HG02763 (cell line): ENCODE data around the gene PLEKHM1.
"Not testable (repeated sequence)": the region's sequence is repeated elsewhere in the genome, so short reads cannot be mapped to it uniquely, and the experiment has no call there.

Experiments used
- ATAC-seq: cut with Tn5 transposase; IDR thresholded peaks from one replicate; pipeline ENCODE4 v1.9.1; 2021; ENCODE audit warnings: mild to moderate bottlenecking, moderate library complexity; ENCODE audit not compliant: unreplicated experiment

PLEKHM1 gene

DNA sequence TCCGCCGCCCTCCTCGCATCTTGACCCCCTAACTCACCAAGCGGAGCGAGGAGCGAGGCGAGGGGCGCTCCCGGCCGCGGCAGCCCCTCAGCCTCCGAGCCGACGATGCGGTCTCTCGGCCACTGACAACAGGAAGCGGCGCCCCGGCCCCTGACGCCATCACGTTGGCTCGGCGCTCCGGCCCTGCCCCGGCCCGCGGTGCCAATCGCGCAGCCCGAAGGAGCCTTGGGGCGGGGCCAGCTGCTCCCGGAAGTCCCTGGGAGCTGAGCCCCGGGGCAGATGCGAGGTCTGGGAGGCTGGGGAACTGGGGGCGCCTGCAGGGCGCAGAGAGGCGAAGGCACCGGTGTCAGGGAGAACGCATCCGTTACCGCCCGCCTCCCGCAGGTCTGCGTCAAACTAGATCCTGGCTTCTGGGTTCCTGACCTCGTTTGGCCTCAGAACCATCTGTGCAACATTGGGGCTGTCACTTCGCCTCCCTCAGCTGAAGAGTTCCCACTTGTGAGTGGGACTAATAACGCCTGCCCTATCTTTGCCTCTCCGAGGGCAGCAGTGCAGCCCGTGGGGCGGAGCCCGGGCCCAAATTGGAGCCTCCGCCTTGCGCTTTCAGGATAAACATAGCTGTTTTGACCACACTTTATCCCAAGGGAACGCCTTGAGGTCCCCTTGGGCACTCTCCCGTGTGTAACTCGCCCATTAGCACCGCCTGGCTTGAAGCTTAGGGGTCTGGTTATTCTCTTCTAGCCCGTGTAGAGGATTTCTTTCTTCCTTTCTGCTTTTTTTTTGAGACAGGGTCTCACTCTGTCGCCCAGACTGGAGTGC is at the start of gene PLEKHM1:
PLEKHM1 (minus strand) TSS at position 107 of the 819 bp plus-strand sequence. CDS start 8,237 bp downstream, outside the sequence.
- ATAC-seq, result peak; percentile 94

DNA sequence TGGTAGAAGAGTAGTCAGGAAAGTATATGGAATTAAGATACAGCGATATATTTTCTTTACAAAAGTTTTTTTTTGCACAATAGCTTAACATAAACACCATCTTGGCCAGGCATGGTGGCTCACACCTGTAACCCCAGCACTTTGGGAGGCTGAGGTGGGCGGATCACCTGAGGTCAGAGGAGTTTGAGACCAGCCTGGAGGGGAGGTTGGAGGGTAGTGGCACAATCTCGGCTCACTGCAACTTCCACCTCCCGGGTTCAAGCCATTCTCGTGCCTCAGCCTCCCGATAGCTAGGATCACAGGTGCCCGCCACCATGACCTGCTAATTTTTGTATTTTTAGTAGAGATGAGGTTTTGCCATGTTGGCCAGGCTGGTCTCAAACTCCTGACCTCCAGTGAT is 47.6 kb upstream of the PLEKHM1 start:
- not testable (repeated sequence) for ATAC-seq

DNA sequence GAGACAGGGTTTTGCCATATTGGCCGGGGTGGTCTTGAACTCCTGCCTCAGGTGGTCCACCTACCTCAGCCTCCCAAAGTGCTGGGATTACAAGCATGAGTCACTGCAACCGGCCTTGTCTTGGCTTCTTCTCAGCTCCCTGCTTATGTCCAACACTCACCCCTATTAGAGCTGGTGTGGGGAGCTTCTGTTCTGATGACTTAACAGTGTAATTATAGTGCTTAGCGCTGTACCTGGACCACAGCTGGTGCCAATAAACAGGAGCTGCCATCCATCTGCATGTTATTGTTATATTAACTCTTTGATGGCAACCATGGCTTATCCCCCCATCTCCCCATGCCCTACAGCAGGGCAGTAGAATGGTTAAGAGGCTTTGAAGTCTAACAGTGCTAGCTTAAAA is 15.6 kb upstream of the PLEKHM1 start:
- ATAC-seq, result not testable (repeated sequence)

DNA sequence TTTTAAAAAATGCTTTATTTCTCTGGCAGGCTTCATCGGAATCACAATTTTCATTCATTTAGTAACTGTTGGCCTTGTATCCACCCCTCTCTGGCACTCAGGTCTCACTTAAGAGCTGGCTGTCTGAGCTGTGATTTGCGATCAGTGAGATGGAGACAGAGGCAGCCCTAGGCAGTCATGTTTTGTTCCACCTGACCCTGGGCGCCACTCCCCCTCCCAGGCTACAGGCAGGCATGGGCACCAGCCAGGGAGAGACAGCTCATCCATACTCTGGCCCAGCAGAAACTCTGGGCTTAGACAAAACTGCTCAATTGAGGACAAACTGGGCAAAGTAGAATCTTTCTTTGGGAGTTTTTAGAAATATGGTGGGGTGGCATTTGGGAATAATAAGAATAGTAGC is 14.7 kb upstream of the PLEKHM1 start:
- not testable (repeated sequence) for ATAC-seq

DNA sequence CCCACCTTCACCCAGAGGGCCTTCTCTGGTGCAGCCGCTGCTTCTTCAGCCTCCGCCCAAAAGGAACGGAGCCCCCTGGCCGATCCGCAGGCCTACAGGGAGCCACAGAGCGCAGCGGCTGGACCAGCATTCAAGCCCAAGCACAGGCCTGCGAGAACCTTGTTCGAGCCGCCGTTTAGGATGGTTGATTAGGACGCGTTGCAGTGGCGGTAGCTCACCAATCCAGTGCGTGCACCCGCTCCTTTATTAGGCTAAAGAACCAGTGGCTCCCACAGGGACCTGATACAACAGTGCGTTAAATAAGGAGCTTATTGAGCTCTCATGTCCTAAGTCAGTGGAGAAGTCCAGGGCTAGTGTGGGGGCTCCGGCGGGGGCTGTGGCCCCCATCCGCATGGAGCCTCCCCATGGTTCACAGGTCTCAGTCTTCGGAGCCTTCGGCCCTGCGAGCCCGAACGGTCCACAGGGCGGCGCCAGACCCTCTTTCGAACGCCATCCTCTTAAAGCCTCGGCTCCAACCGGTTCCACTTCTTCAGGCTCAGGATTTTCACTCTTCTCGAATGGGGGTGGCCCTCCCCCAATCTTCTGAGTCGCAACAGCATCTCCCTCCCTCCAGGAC is 10.7 kb upstream of the PLEKHM1 start:
- ATAC-seq, result not testable (repeated sequence)

DNA sequence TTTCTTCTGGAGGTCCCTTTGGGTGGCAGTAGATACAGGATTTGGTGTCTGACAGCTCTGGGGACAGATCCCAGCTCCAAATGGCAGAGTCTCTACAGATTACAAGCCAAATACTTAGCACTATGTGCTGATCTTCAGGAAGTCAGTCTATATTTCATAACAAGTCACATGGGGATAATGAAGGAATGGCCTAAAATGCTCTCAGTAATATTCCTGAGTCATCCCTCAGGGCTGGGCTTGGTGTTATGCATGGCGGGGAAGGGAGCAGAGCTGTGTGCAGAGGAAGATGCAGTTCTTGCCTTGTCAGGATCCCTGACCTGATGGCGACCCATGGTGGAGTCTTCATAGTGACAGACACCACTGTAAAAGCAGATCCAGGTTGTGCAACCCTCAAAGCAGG is 10.0 kb upstream of the PLEKHM1 start:
- ATAC-seq, result not testable (repeated sequence)

DNA sequence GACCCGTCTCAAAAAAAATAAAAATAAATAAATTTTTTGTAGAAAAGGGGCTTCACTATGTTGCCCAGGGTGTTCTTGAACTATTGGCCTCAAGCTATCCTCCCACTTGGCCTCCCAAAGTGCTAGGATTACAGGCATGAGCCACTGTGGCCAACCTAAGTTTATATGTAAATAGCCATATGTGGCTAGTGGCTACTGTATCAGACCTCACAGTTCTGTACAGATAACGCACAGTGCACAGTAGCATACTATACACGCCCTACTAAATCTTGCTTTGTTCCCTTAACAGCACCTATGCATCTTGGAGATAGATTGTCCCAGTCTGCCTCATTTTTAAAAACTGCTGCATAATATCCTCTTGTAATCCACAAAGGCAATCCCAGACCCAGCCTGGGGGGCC is 8.7 kb upstream of the PLEKHM1 start:
- ATAC-seq, result not testable (repeated sequence)

DNA sequence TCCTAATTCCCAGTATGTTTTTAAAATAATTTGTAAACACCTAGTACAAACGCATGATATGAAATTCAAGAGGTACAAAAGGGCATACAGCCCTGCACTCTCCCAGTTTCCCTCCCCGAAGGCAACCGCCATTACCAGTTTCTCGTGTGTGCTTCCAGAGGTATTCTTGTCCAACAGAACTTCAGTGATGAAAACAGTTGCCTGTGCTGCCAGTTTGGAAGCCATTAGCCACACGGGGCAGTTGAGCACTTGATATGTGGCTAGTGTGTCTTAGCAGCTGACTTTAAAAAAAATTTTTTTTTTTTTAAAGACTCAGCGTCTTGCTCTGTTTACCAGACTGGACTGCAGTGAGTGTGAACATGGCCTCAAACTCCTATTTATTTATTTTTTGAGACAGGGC is 7.9 kb upstream of the PLEKHM1 start:
- ATAC-seq, result not testable (repeated sequence)

DNA sequence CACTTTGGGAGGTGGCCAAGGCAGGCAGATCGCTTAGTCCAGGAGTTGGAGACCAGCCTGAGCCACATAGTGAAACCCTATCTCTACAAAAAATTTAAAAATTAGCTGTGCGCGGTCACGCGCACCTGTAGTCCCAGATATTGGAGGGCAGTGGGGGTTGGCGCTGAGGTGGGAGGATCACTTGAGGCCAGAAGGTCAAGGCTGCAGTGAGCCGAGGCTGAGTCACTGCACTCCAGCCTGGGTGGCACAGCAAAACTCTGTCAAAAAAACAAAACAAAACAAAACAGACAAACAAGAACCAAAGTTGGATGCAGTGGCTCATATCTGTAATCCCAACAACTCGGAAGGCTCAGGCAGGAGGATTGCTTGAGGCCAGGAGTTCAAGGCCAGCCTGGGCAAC is 6.9 kb upstream of the PLEKHM1 start:
- not testable (repeated sequence) for ATAC-seq

DNA sequence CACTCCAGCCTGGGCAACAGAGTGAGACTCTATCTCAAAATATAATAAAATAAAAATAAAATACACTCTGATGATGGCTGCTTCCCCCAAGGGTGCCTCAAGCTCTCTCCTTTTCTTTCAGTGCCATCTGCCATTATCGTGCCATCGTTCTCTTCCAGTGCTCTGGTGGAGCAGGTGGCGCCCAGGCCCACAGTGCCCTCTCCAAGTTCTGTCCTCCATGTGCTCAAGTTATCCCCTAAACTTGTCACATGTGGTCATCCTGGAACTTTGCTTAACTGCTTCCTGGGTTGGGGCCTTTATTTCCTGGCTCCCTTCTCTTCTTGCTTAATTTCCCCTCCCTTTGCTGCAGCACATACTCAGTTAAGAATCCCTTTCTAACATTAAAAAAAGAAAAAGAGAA is 6.0 kb upstream of the PLEKHM1 start:
- ATAC-seq, result not testable (repeated sequence)

DNA sequence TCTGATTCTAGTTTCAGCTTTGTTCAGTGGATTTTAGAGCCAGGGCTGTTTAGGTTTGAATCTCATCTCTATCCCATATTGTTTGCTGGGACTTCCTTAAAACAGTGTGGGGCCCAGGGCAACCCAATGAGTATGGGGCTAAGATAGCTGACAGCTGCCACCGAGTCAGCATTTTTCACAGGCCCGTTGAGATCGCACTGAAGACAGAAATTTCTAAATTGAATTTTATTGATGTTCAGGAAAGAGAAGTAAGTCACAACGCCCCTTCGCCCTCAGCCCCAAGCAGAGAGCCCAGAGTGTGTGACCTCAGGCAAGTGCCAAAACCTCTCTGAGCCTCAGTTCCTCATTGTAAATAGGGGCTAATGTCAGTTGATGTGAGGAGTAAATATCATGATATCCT is 4.0 kb upstream of the PLEKHM1 start:
- not testable (repeated sequence) for ATAC-seq

DNA sequence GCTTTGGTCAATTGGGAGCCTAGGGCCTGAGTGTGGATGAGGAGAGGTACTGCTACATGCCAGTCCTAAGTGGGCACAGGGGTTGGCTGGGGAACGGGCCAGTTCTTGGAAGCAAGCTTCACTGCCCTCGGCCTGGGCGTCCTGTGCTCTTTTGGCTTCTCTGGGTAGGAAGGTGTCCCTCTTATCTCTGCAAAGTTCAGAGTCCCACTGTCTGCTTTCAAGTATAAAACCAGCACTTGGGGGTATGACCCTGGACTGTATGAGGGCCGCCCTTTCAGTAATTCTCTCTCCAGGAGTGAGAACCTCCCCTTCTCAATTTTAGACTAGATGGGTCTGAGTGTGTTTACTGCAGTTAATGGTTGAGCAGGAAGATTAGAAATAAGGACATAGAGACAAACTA is 1.6 kb upstream of the PLEKHM1 start:
- ATAC-seq, result not testable (repeated sequence)

DNA sequence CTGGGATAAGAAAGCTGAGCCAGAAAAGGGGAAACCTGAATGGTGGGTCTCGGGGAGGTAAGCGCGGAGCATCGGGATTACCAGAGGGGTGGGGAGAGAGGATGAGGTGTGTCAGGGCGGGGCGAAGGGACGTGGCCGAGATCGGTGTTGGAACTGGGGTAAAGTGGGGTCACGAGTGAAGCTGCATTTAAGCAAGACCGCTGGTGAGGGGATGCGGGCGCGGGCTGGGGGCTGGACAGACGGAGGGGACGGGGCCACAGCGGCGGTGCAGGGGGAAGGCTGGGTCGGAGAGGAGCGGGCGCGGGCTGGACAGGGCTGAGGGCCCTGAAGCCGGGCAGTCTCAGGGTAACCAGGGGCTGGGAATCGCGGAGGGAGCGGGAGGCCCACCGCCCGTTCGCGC is 323 bp downstream of the PLEKHM1 start:
- ATAC-seq, result peak; percentile 21

DNA sequence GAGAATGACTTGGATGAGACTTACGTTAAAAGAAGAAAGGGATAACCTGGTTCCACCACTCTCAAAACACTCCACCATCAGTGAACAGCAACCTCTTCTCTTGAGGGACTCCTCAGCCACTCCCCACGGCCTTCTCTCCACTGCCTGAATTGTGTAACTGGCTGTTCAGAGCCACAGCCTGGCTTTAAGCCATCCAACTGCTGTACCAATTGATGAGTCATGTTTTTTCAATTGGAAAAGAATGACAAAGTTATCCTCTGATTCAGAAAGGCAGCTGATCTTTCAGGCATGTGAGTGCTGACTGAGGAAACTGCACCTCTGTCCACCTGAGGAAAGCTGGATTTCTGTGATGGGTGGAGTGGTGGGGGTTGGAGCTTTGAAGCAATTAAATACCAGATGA is 2.8 kb downstream of the PLEKHM1 start:
- not testable (repeated sequence) for ATAC-seq

DNA sequence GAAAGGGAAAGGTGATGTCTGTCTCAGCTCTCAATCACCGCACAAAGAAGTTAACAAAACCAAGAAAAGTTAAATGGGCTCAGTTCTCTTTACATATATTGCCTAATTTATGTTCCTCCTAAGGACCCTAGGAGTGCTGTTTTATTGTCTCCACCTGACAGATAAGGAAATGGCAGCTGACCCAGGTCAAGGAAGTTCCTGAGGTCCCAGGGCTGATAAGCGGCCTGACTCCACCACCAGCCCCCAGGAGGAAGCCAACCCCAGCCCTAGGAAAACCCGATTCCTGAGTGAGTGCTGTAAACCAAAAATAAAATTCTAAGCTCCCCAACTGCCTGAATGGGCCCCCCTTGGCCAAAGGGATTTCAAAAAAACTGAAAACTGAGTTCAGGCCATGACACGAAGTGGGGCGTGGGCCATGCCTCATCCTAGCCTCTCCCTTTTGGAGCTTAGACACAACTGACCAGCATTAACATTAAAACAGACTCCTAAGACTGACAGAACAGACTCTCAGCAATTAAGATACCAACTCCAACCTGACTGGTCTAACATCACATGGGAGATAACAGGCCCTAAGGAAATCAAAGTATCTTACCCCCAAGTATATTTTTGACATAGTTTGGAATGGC is 6.8 kb downstream of the PLEKHM1 start:
- ATAC-seq, result not testable (repeated sequence)

DNA sequence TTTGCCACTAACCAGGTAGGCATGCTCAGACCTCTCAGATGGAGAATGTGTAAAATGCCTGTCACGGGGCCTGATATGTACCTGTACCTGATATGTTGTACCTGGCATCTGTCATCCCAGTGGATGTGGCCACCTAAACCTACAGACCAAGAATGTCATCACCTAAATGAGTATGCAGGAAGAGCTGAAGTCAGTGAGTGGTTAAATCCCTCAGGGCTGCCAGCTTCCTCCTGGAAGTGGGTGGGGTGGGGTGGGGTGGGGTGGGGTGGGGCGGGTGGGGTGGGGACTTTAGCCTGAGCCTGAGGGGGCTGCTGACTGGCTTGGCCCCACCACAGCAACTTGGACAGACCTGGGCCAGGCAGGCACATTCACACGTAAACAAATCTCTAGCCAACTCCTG is 7.3 kb downstream of the PLEKHM1 start:
- ATAC-seq, result not testable (repeated sequence)

DNA sequence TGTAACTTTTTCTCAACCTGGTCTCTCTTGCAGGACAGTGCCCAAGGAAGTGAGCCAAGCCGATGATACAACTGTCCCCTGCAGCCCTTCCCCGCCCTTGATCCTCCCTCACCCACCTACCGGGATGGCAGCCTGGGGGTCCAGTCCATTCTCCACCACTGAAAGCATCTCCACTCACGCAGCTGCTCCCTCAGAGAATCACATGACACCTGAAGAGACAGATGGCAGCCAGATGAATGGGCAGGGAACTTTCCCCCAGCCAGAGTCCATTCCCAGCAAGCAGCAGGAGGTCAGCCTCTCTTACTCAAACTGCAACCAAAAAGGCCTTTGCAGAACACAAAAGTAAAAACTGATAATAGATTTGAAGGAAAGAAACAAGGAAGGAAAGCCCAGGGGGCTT is 8.2 kb downstream of the PLEKHM1 start:
- not testable (repeated sequence) for ATAC-seq

DNA sequence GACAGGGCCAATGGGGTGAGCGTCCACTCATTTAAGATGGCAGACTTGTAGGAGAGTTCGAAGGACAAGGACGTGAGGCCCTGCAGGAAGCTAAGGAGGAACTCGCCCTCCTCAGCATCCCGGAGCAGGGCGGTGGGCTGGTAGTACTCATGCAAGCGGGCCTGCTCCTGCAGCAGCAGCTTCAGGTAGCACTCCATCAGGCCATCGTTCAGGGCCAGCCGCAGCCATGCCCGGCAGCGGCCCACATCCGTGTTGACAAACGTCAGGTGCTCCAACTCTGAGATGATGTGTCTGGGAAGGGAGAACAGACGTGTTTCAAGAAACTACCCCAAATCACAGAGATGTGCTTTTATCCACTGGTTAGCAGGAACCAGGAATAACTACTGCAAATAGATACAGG is 15.1 kb downstream of the PLEKHM1 start:
- not testable (repeated sequence) for ATAC-seq

DNA sequence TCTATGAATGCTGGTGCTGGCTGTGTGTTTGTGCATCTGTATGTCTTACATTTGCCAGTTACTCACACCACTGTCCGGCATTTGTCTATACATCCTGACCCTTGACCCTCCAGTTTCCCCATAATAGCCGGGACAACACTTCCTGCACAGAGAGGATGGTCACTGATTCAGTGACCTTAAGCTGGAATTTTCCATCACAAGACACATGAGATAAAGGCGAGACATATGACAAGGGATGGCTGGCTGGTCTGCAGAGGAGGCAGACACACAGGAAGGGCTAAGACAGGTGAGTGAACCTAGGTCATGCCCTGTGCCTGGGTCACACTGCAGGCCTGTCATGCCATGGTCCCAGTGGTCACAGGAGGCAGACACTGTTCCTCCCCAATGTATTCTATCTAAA is 18.3 kb downstream of the PLEKHM1 start:
- ATAC-seq, result not testable (repeated sequence)

DNA sequence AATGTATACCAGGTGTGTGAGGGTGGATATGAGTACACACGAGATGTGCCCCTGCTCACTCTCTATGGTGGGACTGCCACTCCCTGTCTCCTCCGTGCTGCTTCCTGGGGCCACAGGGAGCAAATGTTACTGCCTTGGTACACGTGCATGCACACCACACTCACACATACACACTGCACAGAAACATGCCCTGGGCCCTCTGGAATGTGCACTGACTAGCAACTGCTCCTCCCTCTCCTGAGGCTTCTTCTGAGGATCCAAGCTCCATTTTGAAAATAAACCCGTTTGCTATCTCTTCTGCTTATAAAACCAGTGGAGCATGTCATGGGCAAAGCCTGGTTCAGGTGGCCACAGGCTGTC is 21.3 kb downstream of the PLEKHM1 start:
- not testable (repeated sequence) for ATAC-seq

DNA sequence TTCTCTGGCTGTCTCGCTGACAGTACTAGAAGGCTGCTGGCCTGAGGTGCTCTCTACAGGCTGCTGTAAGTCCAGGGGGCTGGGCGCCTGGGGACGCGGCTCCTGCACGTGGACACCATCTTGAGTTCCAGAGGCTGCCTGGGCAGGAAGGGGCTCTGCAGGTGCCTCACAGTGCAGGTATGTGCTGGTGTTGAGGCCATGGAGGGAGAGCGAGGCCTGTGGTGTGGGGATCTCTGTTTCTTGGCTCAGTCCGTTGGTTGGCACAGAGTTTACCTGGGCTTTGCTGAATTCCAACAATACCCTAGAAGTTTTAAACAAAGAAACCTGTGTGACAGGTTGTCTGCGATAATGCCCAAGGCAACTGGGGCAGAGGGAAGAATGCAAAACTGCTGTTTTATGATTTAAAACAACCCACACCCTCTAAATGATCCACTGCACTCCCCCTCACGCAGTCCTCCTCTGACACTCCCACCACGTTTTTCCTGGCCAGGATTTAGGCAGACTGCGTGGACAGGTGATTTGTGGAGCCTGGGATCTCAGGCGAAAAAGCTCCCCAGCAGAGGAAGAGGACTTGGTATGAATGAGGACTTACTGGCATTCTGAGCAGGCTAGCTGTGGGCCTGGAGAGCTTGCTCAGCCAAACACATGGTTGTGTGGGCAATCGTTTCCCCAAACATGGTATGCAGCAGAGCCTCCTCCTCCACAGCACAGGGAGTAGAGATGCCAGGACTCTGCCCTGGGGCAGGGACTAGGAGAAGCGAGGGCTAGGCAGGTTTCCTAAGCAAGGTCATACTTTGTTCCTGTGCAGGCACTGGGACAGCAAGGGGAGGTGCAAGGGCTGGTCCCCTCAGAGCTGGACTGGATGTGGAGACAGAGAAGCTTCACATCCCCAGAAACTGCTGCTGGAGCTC is 22.0 kb downstream of the PLEKHM1 start:
- not testable (repeated sequence) for ATAC-seq
